Neutrophil (primary cell): ENCODE data around the gene AMIGO1.

ENCODE experiments used
- H3K27ac ChIP-seq: fragments of 200-600 bp; sonication (generic); 2 replicates; pipeline ENCODE4 v1.5.1; 2016; ENCODE audit warnings: mild to moderate bottlenecking, moderate library complexity
- H3K27me3 ChIP-seq: fragments of 200-600 bp; sonication (generic); 2 replicates; pipeline ENCODE4 v1.6.0; 2016; ENCODE audit warnings: mild to moderate bottlenecking
- H3K36me3 ChIP-seq: fragments of 200-600 bp; sonication (generic); 2 replicates; pipeline ENCODE4 v1.5.1; 2017
- H3K4me1 ChIP-seq, 2 experiments: fragments of 200-600 bp in 1 of 2; sonication (generic) in 1 of 2; 1 replicate in 1 of 2; 2 replicates in 1 of 2; pipeline versions ENCODE4 v1.5.1 to v1.6.1; 2013 to 2016; ENCODE audit warnings: low read depth in 1 of 2, low read length in 1 of 2, mild to moderate bottlenecking in 1 of 2, moderate library complexity in 1 of 2; ENCODE audit not compliant: control insufficient read depth in 1 of 2, insufficient read depth in 1 of 2
- H3K4me3 ChIP-seq, 2 experiments: fragments of 200-600 bp in 1 of 2; sonication (generic) in 1 of 2; 1 replicate in 1 of 2; 2 replicates in 1 of 2; pipeline ENCODE4 v1.5.1; 2013 to 2016; ENCODE audit warnings: low read depth in 1 of 2, low read length in 1 of 2, mild to moderate bottlenecking in 1 of 2, moderate library complexity in 1 of 2
- H3K9me3 ChIP-seq: fragments of 200-600 bp; sonication (generic); 2 replicates; pipeline ENCODE4 v1.5.1; 2016
- CTCF ChIP-seq: fragments of 200-600 bp; sonication (generic); IDR thresholded peaks from 2 replicates; pipeline ENCODE4 v1.5.1; 2016; ENCODE audit warnings: antibody characterized with exemption

The AMIGO1 gene

GRCh38 chr1:109514846-109515245 lies 5.3 kb upstream of the AMIGO1 start:
- TF ChIP-seq CTCF: no peak

DNA sequence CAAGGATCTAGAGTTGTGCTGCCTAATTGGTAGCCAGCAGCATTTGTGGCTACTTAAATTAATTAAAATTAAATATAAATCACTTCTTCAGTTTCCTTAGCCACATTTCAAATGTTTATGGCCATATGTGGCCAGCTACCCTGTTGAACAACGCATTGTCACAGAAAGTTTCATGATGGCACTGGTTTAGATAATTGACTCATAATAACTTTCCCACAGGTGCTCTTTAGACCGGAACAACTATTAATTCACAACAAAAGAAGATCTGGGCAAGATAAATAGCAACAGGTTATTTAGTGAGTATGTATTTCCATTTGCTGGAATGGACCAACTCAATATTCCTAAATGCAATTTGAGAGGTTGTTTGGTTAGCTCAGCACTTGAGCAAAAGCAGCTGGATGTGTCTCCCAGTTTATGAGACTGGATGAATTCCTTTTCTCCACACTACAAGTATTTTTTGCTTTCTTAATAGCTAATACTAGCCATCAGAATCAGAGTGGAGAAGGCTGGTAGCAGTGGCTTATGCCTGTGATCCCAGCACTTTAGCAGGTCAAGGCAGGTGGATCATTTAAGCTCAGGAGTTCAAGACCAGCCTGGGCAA lies 3.7 kb upstream of the AMIGO1 start:
- Histone ChIP-seq H3K27me3 (peaks cover 51% of the 10 kb centered on the region), H3K9me3 (no peaks in the 10 kb centered on the region), H3K36me3 (no peaks in the 10 kb centered on the region), H3K4me1 (peaks cover 11 to 12% of the 10 kb centered on the region in 2 experiments), H3K4me3 (no peak overlapping the region), H3K27ac (no peak overlapping the region)
- no peak for TF ChIP-seq CTCF

More at GRCh38 chr1:109514846-109515245, 5.3 kb upstream of the AMIGO1 start:
- Histone ChIP-seq H3K27ac (no peak overlapping the region), H3K27me3 (peaks cover 35% of the 10 kb centered on the region), H3K9me3 (no peaks in the 10 kb centered on the region), H3K4me3 (no peak overlapping the region), H3K36me3 (no peaks in the 10 kb centered on the region), H3K4me1 (peaks cover 3 to 5% of the 10 kb centered on the region in 2 experiments)

- H3K36me3 ChIP-seq: no peaks in the 10 kb centered on the region
- H3K27me3 ChIP-seq: peaks cover 60% of the 10 kb centered on the region
- no peaks in the 10 kb centered on the region for H3K9me3 ChIP-seq
- H3K27ac ChIP-seq: no peak overlapping the region
- H3K4me1 ChIP-seq: peaks cover 11 to 12% of the 10 kb centered on the region in 2 experiments
- H3K4me3 ChIP-seq: peak overlapping the region; percentile 55 to 56
- no peak for TF ChIP-seq CTCF
Measured at GRCh38 chr1:109508873-109509175, 703 bp downstream of the AMIGO1 start.

GRCh38 chr1:109508001-109508872 lies 1.3 kb downstream of the AMIGO1 start:
- Histone ChIP-seq H3K27me3 (peaks cover 59% of the 10 kb centered on the region), H3K4me1 (peaks cover 11 to 12% of the 10 kb centered on the region in 2 experiments), H3K9me3 (no peaks in the 10 kb centered on the region), H3K4me3 (no peak overlapping the region), H3K27ac (no peak overlapping the region), H3K36me3 (no peaks in the 10 kb centered on the region)
- no peak for TF ChIP-seq CTCF

DNA sequence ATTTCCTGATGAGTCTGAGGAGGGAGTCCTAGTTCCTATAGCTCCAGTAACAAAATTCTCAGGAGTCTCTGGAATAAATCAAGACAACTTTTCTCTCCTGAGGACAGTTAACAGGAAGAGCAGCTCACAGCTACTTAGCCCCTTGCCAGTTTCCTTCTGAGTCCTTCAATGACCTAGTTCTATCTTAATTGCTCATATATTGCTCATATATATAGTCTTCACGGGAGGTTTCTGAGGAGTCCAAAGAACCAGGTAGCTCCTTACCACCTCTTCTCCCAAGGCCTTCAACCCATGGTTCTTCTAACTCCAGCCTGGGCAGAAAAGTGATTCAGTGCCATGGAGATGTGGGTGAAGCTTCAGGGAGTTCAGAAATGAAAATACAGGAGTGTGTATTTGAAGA lies 4.6 kb downstream of the AMIGO1 start:
- Histone ChIP-seq H3K36me3 (peaks cover 23% of the 10 kb centered on the region), H3K4me1 (peaks cover 16 to 20% of the 10 kb centered on the region in 2 experiments), H3K27me3 (peaks cover 27% of the 10 kb centered on the region), H3K4me3 (no peak overlapping the region), H3K9me3 (no peaks in the 10 kb centered on the region), H3K27ac (no peak overlapping the region)
- TF ChIP-seq CTCF: no peak
